Right ventricle myocardium inferior (tissue), 1 donor: Measurements from ENCODE around the gene PRR23C. TPM values are rescaled to one million over a fixed set of nuclear protein-coding genes. Genes with fewer than 3 reads are reported as not detected.

ENCODE experiments used
- ATAC-seq: fragments of 200-7000 bp; cut with Tn5 transposase; one replicate; pipeline ENCODE4 v1.9.1; 2020; ENCODE audit warnings: mild to moderate bottlenecking, moderate library complexity
- DNase-seq: peaks from one replicate; pipeline ENCODE4 v3.0.0; 2021; ENCODE audit errors: missing footprints
- intact Hi-C: fragments of 100-400 bp; cut with DNase I; formaldehyde crosslinking; loops from one replicate; pipeline ENCODE4 v1.11.0; 2022
- total RNA-seq: library from RNA; stranded (reverse); fragmentation: NEBNext Ultra II Directional; extraction: Animal tissue kit (Norgen Biotek cat#: 25700); gene quantifications from one replicate; pipeline ENCODE4 v1.2.1, GENCODE V29; 2021
- donor health status: DM: no; HTN: yes; CAD: no; lungs with severe emphysema.

PRR23C gene
- total RNA-seq, 1 donor from 2014 or later: not detected

GRCh38 chr3:139006051-139006716 is 38.5 kb downstream of the PRR23C start, which contains the start of gene PRR23A:
Gene PRR23A, minus strand, starts transcription at chr3:139006268. Its CDS starts 0 bp downstream, at chr3:139006268.
- intact Hi-C loops: no loop called here
- ATAC-seq (no peak), DNase-seq (no peak)

GRCh38 chr3:139005356-139005993 is 39.2 kb downstream of the PRR23C start:
- intact Hi-C loops: no loop called here
- no peak for DNase-seq
- no peak for ATAC-seq

- ATAC-seq (no peak), DNase-seq (no peak)
- intact Hi-C loops: no loop called here
Measured at GRCh38 chr3:138995706-138996105, 49.0 kb downstream of the PRR23C start.

Other genes with a start within 250 kb of the PRR23C start
- 30.9 TPM for gene PIK3CB, start 210.0 kb downstream of the PRR23C start, total RNA-seq
- not detected for gene FOXL2, start 97.8 kb downstream of the PRR23C start, total RNA-seq
- gene FOXL2NB, start 97.7 kb downstream of the PRR23C start, total RNA-seq: not detected
- gene PRR23A, start 38.6 kb downstream of the PRR23C start, total RNA-seq: not detected
- gene PRR23B, start 24.0 kb downstream of the PRR23C start, total RNA-seq: not detected